SH-SY5Y (cell line): ENCODE measurements around the gene HABP2.

Source experiments
- GATA2 ChIP-seq: IDR thresholded peaks from 2 replicates; pipeline ENCODE4 v1.6.1; 2011; ENCODE audit warnings: mild to moderate bottlenecking, low read depth, low read length
- GATA3 ChIP-seq: IDR thresholded peaks from 2 replicates; pipeline ENCODE4 v1.6.1; 2011; ENCODE audit warnings: low read depth, mild to moderate bottlenecking, low read length, moderate library complexity

GRCh38 chr10:113555245-113555644 lies 2.4 kb downstream of the HABP2 start:
- no peak for TF ChIP-seq GATA2
- TF ChIP-seq GATA3, result no peak
